Measurements from ENCODE around the gene TOP3A. TPM values are rescaled to one million over a fixed set of nuclear protein-coding genes. Genes with fewer than 3 reads are reported as not detected.
A peak's percentile ranks its signal among the peaks of the same experiment; 100 is the strongest.

The TOP3A gene
- total and polyA plus RNA-seq, 2 of the 4 experiments (the other 2 are of a cell fraction) = 13.4 to 21.3 TPM

GRCh38 chr17:18235743-18236256 is 79.0 kb downstream of the TOP3A start:
- Histone ChIP-seq H2AK5ac (ENCODE audit: low read depth, low read length) (peak overlapping the region; percentile 43; the same call in 1 of the 2 replicates), H4K91ac (ENCODE audit: insufficient read depth, low read depth, low read length) (peak overlapping the region; percentile 75; the same call in 1 of the 2 replicates), H3K4me3 (ENCODE audit: insufficient read depth, low read depth, low read length) (no peak overlapping the region), H3K27ac (ENCODE audit: insufficient read depth, low read length) (peak overlapping the region; percentile 24; the same call in 1 of the 2 replicates), H3K9me3 (ENCODE audit: control insufficient read depth, insufficient read depth, low read length) (no peaks in the 10 kb centered on the region), H3K27me3 (ENCODE audit: control insufficient read depth, insufficient read depth, low read length) (no peaks in the 10 kb centered on the region), H4K20me1 (ENCODE audit: insufficient read depth, low read length) (peaks cover 20% of the 10 kb centered on the region), H3K9me1 (ENCODE audit: insufficient read depth, low read length) (no peaks in the 10 kb centered on the region), H4K8ac (ENCODE audit: low read depth in 2 of 2, low read length in 2 of 2) (peak overlapping the region; percentile 54 to 74; a peak in 3 of 4 replicates), H3K36me3 (ENCODE audit: control insufficient read depth, insufficient read depth, low read length) (peaks cover 67% of the 10 kb centered on the region), H3K79me1 (ENCODE audit: low read depth in 1 of 2, low read length in 2 of 2) (peaks cover 0 to 30% of the 10 kb centered on the region in 2 experiments; a peak in 3 of 4 replicates), H4K5ac (ENCODE audit: low read depth, low read length) (no peak overlapping the region; the same call in 1 of the 2 replicates), H2BK20ac (ENCODE audit: low read depth, low read length) (no peak overlapping the region), H3K56ac (ENCODE audit: extremely low read depth, insufficient read depth, low read length) (no peak overlapping the region), H3K4ac (ENCODE audit: low read depth, low read length) (peak overlapping the region; percentile 64), H2BK15ac (ENCODE audit: low read depth, low read length) (no peak overlapping the region), H2BK120ac (ENCODE audit: low read depth, low read length) (peak overlapping the region; percentile 58; the same call in 1 of the 2 replicates), H3K18ac (ENCODE audit: low read depth, low read length) (no peak overlapping the region), H2BK5ac (ENCODE audit: low read depth, low read length, poor library complexity, severe bottlenecking) (peak overlapping the region; percentile 69), H2AK9ac (replicated peaks; ENCODE audit: low read depth, low read length, poor library complexity) (peak overlapping the region; percentile 83), H3K23ac (ENCODE audit: low read depth, low read length) (0 out of 2 replicates have a peak overlapping the region, but pooled peaks have one; percentile 42), H3K14ac (replicated peaks; ENCODE audit: low read depth, low read length) (peak overlapping the region; percentile 58; the same call in 1 of the 2 replicates), H3K4me1 (ENCODE audit: control insufficient read depth, insufficient read depth, low read length) (peaks cover 5% of the 10 kb centered on the region), H3K9ac (ENCODE audit: low read depth, low read length) (no peak overlapping the region; the same call in 1 of the 2 replicates), H2AFZ (replicated peaks; ENCODE audit: low read length, poor library complexity) (peak overlapping the region; percentile 71), H3K4me2 (ENCODE audit: low read depth, low read length) (no peak overlapping the region)
- in situ Hi-C loops (cut with MboI; ENCODE audit: low sequenced_read_pairs) (no loop called here), dilution Hi-C loops (cut with HindIII; ENCODE audit: low sequenced_read_pairs, unreplicated experiment) (no loop called here), intact Hi-C loops (cut with micrococcal nuclease) (no loop called here)
- WGBS, 2 experiments (ENCODE audit: extremely low coverage in 2 of 2, insufficient read length in 1 of 2) = 69% methylated on average over 12 of the region's 14 CpGs; no CpG with 5 or more reads in 1 of the 2 experiments
- DNase-seq (peak; percentile 67), ATAC-seq (ENCODE audit: low read depth) (peak; percentile 62)
- ChIA-PET CTCF (interaction anchor here (0.8 kb wide), 1 partner anchor 13 kb away, joined by 3 read pairs; no protein-coding TSS in a partner anchor), POLR2A (ENCODE audit: unreplicated experiment) (no interaction called here)
- no TSS peak for BruUV-seq (replicated peaks)
- TF ChIP-seq MAFK (IDR thresholded peaks at IDR 0.05; ENCODE audit: low read depth, low read length) (no peak), ELK1 (IDR thresholded peaks at IDR 0.05; ENCODE audit: borderline replicate concordance, low read depth, low read length) (no peak), CHD1 (IDR thresholded peaks at IDR 0.05; ENCODE audit: low read depth, low read length) (no peak), MXI1 (IDR thresholded peaks at IDR 0.05; ENCODE audit: borderline replicate concordance, low read depth, low read length) (no peak), USF2 (IDR thresholded peaks at IDR 0.05; ENCODE audit: low read depth, low read length) (no peak), RAD21 (IDR thresholded peaks at IDR 0.05; ENCODE audit: low read length) (no peak), BHLHE40 (IDR thresholded peaks at IDR 0.05; ENCODE audit: low read depth, low read length) (peak; percentile 45), RFX5 (IDR thresholded peaks at IDR 0.05; ENCODE audit: low read depth, low read length) (no peak), POLR2A (IDR thresholded peaks at IDR 0.05; ENCODE audit: low read depth, low read length) (no peak; the same call in 1 of the 2 replicates), FOS (IDR thresholded peaks at IDR 0.05; ENCODE audit: low read depth, low read length) (peak; percentile 71), MAZ (IDR thresholded peaks at IDR 0.05; ENCODE audit: borderline replicate concordance, low read depth, low read length) (no peak), RCOR1 (IDR thresholded peaks at IDR 0.05; ENCODE audit: insufficient replicate concordance, low read length) (no peak), NFE2L2 (IDR thresholded peaks at IDR 0.05; ENCODE audit: low read depth, low read length) (peak; percentile 19; the same call in 1 of the 2 replicates), CEBPB (IDR thresholded peaks at IDR 0.05; ENCODE audit: low read depth, low read length) (no peak)
- TF ChIP-seq, protein P1, sequence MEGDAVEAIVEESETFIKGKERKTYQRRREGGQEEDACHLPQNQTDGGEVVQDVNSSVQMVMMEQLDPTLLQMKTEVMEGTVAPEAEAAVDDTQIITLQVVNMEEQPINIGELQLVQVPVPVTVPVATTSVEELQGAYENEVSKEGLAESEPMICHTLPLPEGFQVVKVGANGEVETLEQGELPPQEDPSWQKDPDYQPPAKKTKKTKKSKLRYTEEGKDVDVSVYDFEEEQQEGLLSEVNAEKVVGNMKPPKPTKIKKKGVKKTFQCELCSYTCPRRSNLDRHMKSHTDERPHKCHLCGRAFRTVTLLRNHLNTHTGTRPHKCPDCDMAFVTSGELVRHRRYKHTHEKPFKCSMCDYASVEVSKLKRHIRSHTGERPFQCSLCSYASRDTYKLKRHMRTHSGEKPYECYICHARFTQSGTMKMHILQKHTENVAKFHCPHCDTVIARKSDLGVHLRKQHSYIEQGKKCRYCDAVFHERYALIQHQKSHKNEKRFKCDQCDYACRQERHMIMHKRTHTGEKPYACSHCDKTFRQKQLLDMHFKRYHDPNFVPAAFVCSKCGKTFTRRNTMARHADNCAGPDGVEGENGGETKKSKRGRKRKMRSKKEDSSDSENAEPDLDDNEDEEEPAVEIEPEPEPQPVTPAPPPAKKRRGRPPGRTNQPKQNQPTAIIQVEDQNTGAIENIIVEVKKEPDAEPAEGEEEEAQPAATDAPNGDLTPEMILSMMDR (conservative IDR thresholded peaks at IDR 0.05; ENCODE audit: low read depth, low read length) = no peak

Measured in IMR-90 (cell line).